NB4 (cell line): ENCODE data around the gene MSI1.

ENCODE experiments used
- CTCF ChIP-seq: IDR thresholded peaks from one replicate; pipeline ENCODE4 v1.5.1; 2012; ENCODE audit warnings: low read depth, low read length
- MAX ChIP-seq: IDR thresholded peaks from 2 replicates; pipeline ENCODE4 v1.6.1; 2011; ENCODE audit warnings: low read depth, low read length
- POLR2A ChIP-seq: IDR thresholded peaks from 2 replicates; pipeline ENCODE4 v1.6.1; 2011; ENCODE audit warnings: mild to moderate bottlenecking; ENCODE audit not compliant: insufficient read length; ENCODE audit errors: extremely low read depth

GRCh38 chr12:120408771-120409170 lies 39.8 kb upstream of the MSI1 start:
- TF ChIP-seq MAX, result no peak
- TF ChIP-seq CTCF, result no peak
- no peak for TF ChIP-seq POLR2A
